Peyer's patch (tissue), 4 donors: ENCODE results near the gene AEBP2.
"Not testable (repeated sequence)": the region's sequence is repeated elsewhere in the genome, so short reads cannot be mapped to it uniquely, and the experiment has no call there.

ENCODE experiments used
- CTCF ChIP-seq, 6 experiments: fragments of 450-650 bp in 4 of 6; fragments of 200-600 bp in 2 of 6; sonication (generic) in 1 of 6; IDR thresholded peaks; one replicate each; pipeline ENCODE4 v1.5.1; 2017 to 2019; ENCODE audit warnings: antibody characterized with exemption in 6 of 6, mild to moderate bottlenecking in 3 of 6, moderate library complexity in 1 of 6
- POLR2A ChIP-seq, 2 donors: fragments of 450-650 bp; IDR thresholded peaks; one replicate each; pipeline ENCODE4 v1.5.1; 2017; ENCODE audit warnings: antibody characterized with exemption in 2 of 2, mild to moderate bottlenecking in 2 of 2, moderate library complexity in 2 of 2

GRCh38 chr12:19413582-19413981, 25.7 kb upstream of the AEBP2 start:
- TF ChIP-seq CTCF, POLR2A (IDR thresholded peaks at IDR 0.05): not testable (repeated sequence)
